HG02571 (cell line): ENCODE data around the gene TFEB.
"Not testable (repeated sequence)": the region's sequence is repeated elsewhere in the genome, so short reads cannot be mapped to it uniquely, and the experiment has no call there.

Source experiments
- ATAC-seq: cut with Tn5 transposase; IDR thresholded peaks from one replicate; pipeline ENCODE4 v1.9.1; 2021; ENCODE audit warnings: mild to moderate bottlenecking, moderate library complexity; ENCODE audit not compliant: unreplicated experiment

Gene TFEB

DNA sequence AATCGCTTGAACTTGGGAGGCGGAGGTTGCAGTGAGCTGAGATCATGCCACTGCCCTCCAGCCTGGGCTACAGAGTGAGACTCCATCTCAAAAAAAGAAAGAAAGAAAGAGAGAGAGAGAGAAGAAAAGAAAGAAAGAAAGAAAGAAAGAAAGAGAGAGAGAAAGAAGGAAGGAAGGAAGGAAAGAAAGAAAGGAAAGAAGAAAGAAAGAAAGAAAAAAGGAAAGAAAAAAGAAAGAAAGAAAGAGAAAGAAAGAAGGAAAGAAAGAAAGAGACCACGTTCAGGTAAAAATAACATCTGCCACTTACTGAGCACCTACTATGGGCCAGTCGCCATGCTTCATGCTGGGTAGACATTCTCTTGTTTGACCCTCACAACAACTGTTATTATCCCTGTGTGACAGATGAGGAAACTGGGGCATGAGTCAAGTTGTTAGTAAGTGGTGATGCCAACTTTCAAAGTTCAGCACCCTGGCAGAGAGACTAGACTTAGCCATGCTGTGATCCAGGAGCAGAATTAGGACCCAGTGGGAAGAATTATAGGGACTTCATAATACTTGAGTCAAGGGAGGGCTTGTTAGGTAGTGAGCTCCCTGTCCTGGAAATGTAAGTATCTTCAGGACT lies 30.7 kb upstream of the TFEB start:
- not testable (repeated sequence) for ATAC-seq

DNA sequence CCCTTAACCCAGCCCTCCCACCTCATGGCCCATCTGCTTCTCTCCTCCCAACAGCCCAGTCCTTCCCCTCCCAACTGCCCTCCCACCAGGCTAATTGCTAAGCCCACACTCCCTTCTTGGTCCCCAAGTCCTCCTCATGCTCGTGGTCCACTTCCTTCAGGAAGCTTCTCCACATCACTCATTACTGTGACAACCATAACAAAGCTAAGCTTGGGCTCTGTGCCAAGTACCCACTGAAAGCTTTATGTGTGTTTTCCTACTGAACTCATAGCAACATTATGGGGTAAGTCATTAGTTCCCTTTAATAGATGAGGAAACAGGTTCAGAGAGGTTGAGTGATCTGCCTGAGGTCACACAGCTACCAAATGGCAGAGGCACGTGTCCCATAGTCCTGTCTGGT lies 28.1 kb upstream of the TFEB start:
- ATAC-seq: no peak

DNA sequence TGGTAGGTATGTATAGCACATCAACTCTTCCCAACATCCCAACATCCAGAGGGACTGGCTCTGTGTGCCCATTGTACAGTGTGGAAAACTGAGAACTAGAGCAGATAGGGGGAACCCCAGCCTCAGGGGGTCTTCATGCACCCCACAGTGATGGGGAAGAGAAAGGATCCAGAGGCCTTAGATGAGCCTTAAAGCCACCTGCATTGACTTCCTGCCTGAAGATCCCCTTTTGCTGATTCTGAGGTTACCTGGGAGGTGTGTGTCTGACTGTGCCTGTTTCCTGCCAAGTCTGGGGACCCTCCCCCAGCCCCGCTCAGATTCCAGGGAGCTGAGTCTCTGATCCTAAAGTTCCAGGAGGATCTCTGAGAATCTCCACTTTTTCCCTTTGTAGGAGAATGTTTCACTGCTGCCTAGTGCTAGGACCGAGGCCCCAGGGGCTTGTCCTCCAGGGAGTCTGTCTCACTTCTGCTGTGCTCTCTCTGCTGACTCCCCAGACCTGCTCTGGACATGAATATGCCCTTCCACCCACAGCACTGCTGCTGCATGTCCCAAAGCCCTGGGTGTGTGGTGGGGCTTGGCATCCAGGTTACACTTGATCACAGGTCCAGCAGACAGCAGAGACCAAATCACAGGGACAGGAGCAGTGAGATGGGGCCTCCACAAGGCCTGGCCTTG lies 24.6 kb upstream of the TFEB start:
- no peak for ATAC-seq

DNA sequence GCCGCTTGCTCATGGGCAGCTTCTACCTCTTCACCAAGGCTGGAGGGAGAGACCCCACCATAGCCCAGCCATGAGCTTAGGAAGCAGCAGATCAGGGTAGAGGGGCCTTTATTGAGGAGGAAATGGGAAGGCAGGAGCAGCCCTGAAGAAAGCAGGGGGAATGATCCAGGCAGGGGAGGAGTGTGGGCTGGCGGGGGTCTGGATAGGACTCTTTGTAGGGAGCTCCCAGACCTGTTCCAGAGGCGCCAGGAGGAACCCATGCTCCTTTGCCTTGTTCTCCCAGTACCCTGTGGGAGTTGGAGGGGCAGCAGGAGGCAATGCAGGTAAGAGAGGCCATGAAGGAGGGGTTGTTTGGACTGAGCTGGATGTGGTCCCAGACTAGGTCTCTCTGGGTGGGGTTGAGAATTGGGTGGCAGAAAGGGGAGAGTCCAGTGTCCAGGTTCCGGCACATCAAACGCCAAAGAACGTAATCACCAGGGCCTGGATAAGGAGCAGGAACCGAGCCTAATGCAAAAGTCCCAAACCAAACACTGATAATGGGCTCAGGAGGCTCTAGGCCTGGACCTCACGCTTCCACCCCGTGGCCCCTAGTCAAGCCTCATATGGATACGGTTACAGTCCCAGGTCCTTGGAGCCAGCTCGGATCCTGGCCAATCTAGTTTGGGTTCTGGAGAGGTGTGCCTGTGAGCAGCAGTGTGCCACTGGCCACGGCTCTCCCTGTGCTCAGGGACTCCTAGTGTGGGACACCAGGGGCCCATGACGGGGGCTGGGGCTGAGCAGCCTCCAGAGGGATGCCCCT lies 23.9 kb upstream of the TFEB start:
- no peak for ATAC-seq

DNA sequence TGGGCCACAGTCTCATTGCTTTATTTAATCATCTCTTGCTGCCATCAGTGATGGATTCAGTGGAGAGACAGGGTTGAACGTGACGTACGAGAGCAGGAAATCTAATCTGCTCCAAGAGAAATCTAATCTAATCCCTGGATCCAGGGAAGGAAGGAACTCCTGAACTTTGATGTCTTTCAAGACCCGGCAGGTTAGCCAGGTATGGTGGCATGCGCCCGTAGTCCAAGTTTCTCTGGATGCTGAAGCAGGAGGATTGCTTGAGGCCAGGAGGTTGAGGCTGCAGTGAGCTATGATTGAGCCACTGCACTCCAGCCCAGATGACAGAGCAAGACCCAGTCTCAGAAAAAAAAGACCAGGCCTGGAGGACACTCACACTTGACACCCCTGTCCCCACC lies 23.2 kb upstream of the TFEB start:
- ATAC-seq: no peak

DNA sequence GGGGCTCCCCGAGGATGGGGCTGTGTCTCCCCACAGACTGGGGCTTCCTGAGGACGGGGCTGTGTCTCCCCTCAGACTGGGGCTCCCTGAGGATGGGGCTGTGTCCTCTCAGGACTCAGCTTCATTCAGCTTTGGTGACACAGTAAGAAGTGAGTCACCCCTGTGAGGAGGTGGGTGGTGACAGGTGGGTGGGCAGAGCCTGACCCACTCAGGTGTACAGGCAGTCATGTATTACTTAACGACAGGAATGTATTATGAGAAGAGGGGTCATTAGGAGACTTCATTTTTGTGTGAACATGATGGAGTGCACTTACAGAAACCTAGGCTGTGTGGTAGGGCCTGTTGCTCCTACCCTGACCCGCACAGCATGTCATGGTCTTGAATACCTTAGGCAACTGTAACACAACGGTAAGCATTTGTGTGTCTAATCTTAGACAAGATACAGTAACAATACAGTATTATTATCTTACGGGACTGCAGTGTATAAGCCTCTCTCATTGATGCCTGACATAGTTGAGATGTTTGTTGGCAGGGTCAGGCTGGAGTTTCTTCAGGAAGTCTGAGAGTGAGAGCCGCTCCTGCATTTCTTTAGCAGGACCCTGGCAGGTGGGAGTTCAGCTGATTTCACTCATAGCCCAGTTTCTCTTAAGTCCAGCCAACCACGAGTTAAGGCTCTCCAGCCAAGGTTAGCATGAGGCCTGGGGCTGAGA lies 22.7 kb upstream of the TFEB start:
- no peak for ATAC-seq

DNA sequence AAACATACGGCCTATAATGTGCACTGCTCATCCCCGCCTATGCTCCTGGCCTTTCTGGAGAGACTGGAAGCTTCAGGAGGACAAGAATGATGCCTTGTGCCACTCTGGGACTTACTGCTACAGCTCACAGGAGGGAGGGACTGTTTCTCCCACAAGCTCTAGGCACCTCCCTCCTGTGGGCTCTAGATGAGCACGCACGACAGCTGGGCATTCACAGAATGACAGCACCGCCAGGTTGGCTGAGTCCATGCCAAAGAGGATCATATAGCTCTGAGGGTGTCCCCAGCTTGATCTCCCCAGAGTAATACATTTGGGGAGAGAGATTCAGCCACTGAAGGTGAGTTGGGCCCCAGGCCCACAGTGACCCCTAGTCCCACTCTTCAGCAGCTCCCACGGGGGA lies 21.9 kb upstream of the TFEB start:
- ATAC-seq: no peak

DNA sequence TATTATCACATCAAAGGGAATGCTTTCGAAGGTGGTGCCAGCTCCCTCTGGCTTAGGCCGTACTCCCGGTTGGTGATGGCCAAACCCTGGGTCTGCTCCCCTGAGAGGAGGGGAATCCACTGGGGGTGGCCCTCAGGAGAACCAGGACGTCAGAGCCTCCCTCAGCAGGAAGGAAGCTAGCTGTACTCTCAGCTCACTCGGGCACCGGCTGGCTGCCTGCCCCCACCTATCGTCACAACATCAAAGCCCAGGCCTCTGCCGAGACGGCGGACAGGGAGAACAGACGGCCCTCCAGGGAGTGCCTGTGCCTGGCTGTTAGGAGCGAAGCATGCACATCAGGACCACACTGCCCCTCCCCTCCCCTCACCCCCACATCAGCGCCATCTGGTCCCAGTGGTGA lies 20.9 kb upstream of the TFEB start:
- no peak for ATAC-seq

DNA sequence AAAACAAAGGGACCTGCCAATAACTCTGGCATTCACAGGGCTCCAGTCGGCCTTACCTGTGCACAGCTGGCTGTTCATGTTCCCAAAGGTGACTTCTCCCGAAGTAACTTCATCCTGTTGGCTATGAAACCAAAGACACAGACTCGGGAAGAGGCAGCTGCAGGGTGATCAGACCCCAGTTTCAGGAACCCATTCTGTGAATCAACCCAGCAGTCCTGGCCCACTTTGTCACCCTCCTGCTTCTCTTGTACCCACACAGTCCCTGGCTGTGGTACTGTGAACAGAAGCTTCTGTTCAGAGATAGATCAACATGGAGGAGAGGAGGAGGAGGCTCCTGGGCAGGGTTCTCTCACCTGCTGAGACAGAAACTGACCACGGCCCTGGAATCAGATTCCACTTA lies 20.5 kb upstream of the TFEB start:
- no peak for ATAC-seq

DNA sequence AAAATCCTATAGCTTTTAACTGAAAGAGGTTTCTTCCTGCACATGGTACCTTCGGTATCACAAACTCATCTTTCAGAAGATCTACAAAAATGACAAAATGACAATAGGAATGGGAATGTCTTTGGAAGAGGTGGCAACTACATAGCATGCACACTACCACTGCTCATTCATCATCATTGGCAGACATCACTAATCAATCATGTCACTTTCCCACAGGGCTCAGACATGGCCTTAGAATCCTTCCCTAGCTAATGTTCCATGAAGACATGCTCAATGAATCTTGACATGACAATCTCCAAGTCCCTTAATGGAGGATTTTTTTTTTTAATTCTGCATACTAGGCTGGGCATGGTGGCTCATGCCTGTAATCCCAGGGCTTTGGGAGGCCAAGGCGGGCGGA lies 15.0 kb upstream of the TFEB start:
- no peak for ATAC-seq

DNA sequence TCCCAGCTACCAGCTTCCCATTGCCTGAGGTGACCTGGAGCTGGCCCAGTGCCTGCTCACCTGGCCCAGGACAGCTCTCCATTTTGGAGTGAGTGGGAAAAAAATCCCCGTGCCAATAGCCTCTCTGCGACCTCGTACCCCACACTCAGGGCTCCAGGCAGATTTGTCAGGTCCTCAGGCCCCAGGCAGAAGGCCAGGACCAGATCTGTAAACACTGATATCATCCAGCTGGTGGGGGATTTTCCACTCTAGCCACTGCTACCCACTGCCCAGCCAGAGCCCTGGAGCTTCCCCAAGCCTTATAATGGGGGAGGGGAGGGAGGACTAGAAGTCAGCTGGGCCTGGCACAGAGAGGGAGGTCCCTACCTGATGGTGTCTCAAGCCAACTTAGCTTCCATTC lies 13.1 kb upstream of the TFEB start:
- no peak for ATAC-seq

DNA sequence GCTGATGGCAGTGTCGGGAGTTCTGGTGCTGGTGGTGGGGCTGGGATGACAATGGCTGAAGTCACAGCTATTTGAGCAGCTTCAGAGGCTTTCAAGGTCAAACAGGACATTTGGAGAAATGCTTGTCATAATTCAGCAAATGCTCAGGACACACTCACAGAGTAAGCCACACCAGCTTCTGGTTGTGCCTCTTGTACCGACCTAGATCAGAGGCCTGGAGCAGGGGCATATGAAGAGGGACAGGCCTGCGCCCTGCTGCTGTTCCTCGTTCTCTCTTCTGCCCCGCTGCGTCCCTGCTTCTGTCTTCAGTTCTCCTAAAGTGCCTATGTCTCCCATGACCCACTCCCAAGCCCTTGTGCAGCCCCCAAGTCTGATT lies 12.7 kb upstream of the TFEB start:
- no peak for ATAC-seq

DNA sequence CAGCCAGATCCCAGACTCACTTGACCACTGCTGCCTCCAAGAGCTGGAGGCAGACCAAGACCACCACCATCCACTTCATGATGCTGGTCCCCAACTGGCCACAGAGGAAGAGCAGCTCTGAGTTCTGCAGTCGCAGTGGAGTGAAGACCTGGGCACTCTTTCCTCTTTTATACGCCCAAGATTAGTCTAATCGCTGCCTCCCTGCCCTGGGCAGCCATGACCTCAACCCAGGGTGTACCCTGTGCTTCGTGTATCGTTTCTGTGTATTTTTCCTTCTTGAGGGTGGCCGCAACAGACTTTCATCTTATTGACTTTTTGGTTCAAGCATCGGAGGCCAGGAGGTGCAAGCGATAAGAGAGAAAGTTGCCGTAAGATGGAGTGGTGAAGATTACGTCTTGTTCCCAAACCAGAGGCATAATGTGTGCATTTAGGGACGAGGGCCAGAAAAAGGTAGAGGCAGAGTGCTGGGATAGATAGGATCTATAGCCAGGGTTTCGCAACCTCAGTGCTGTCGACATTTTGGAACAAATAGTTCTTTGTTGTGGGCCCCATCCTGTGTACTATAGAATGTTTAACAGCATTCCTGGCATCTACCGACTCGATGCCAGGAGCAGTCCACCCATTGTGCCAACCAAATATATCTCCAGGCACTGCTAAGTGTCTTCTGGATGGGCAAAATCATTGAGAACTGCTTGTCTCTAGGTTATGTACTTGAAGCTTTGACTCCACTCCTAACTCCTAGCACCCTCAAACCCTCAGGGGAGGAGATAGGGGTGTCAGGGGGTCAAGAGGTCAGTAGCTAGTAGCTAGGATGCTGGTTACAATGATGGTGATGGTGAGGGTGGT lies 12.1 kb upstream of the TFEB start, which contains the start of gene PGC:
Gene PGC (minus strand): TSS at position 142 of the 846 bp plus-strand sequence. CDS start 63 bp downstream, at position 79.
- no peak for ATAC-seq

DNA sequence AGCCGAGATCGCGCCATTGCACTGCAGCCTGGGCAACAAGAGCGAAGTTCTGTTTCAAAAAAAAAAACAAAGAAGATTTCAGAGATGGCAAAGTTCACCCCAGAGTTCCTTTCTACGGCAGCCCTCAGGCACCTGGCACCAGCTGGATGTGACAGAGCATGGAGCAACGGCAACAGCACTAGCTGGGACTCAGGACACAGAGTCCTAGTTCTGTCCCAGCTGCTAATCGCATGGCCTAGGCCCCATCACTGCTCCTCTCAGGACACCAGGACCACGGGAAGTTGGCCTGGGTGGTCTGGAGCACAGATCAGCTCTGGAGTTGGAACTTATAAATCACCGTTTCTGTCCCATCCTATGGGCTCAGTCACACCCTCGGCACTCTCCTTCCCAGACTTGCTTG lies 10.7 kb upstream of the TFEB start:
- ATAC-seq: no peak

DNA sequence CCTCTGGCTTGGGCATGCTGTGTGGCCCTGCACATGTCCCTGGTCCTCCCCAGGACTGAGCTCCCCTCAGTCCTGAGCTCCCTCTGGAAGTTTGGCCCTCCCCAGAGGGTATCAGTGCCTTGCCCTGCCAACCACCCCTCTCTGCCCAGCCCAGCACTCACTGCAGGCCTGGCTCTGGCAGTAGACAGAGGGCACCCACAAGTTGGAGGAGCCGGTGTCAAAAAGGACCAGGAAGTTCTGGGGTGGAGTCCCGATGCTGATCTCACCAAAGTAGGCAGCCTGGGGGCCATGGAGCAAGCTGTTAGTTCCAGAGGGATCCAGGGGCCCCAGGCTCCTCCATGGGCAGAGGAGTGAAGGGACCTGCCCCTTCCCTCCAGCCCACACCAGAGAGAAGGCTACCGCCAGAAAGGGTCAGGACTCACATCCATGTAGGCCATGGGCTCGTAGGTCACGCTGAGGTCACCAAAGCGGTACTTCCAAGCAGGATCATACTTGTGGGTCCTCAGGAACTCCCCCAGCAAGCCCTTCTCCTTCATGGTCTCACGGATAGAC lies 8.9 kb upstream of the TFEB start:
- no peak for ATAC-seq

DNA sequence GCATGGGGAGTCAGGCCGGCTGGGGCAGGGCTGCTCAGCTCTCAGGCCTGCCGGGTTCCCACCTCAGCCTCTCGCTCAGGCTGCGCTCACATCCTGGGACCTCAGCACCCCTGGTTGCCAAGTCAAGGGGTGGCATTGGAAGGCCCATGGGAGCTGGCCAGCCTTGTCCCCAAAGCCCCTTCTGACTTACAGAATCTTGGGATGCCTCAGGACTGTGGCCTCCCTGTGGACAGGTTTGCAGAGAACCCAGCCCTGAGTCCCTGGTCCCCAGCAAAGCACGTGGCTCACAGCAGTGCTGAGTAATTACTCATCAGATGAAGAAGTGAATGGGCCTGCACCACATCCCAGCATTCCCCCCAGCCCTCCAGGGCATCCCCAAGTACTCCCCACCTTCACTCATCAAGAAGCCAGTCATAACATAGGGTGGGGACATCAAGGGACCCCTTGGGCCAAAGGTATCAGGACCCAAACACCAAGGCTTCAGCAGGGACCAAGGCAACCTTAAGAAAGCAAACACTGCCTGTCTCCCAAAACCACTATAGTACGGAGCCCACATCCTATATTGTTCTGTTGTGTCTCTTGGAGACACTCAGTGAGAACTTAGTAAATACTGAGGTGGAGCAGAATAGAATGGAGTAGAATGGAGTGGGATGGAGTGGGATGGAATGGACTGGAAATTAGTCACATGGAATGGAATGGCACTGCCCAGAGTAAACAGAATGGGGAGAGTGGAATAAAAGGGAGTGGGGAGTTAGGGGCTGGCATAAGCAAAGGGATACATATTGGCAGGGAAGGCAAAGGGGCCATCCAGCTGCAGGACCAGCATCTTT lies 8.2 kb upstream of the TFEB start:
- no peak for ATAC-seq

DNA sequence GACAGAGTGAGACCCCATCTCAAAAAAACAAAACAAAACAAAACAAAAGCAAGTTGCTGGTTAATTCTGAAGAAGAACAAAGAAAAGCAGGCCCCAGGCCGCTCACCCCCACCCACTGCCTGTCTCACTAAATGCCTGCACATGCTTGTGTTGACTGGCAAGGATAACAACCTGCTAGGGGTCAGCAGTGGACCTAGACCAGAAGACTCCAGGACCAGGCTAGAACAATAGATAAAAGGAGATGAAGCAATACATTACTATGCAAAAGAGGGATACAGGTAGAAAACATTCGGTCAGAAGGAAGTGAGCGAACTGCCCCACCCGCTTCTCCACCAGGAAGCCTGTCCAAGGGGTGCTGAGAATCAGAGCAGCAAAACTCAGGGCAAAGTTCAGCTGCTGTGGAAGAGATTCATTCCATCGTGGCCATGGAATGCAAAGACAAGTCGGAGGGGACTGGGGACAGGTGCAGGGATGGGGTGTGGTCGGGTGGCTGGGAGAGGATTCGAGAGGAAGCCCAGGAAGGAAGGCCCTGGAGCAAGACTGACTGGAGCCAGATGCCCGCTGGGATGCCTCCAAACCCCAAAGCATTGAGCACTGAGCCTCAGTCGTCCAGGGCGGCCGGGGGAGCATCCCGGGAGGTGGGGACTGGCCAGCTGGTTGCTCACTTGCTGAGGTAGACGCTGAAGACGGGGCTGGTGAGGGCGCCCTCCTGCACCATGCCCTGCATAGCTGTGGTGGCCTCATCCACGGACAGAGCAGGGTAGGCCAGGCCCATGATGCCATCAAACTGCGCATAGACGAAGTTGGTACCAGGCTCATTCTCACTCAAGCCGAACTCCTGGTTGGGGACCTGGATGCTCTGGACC lies 6.5 kb upstream of the TFEB start:
- no peak for ATAC-seq

DNA sequence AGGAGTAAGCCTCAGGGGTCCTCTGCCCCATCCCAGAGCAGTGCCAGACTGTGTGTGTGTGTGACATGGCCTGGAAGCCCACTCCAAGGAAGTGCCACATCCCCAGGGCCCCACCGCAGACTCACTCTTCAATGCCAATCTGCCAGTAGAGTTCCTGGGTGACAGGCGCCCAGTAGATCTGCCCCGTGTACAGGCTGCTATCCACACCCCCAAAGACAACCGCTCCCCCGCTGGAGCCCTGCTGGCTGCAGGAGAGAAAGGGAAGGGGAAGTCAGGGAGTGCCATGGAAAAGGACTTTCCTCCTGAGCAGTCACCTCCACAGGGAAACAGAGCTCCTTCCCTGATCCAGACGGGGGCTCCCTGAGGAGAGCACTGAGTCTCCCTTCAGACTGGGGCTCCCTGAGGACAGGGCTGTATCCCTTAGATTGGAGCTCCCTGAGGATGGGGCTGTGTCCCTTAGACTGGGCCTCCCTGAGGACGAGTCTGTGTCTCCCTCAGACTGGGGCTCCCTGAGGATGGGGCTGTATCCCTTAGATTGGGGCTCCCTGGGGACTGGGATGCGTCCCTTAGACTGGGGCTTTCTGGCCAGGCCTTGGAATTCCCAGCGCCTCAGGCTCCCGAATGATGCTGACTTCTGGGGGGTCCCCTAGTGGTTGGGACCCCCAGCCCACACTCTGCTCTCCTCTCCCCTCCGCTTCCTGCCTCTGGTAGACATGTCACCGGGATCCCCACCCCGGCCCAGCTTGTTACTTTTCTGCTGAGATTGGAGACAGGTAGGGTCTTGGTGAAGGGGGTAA lies 5.2 kb upstream of the TFEB start:
- ATAC-seq: no peak
